ENCODE measurements around the gene DUSP15.

- TF ChIP-seq POLR2A (IDR thresholded peaks at IDR 0.05; ENCODE audit: low read depth, low read length) = no peak
- TF ChIP-seq CTCF (conservative IDR thresholded peaks at IDR 0.05; ENCODE audit: low read depth, low read length) = no peak
- no peak for TF ChIP-seq CHD1 (IDR thresholded peaks at IDR 0.05; ENCODE audit: low read depth, low read length)
- no peak for TF ChIP-seq ELK1 (IDR thresholded peaks at IDR 0.05; ENCODE audit: borderline replicate concordance, low read depth, low read length)
- TF ChIP-seq SMC3 (IDR thresholded peaks at IDR 0.05; ENCODE audit: low read depth, low read length) = no peak
- TF ChIP-seq USF2 (IDR thresholded peaks at IDR 0.05; ENCODE audit: low read depth, low read length) = no peak
- no peak for TF ChIP-seq RFX5 (IDR thresholded peaks at IDR 0.05; ENCODE audit: low read depth, low read length)
- TF ChIP-seq CEBPB (IDR thresholded peaks at IDR 0.05; ENCODE audit: low read depth, low read length) = no peak
Measured at GRCh38 chr20:31843881-31844280, 26.4 kb downstream of the DUSP15 start.
